Dendritic cell treated with granulocyte-macrophage colony-stimulating factor and Interleukin-4, amounts not matched to agents 40 ng/mL and 50 ng/mL, for 4 days (primary cell): ENCODE results near the gene MSH2.

ENCODE experiments used
- H3K27ac Mint-ChIP-seq: one replicate; pipeline ENCODE4 v1.8.0; 2022; ENCODE audit warnings: mild to moderate bottlenecking, mixed read lengths
- H3K27me3 Mint-ChIP-seq: one replicate; pipeline ENCODE4 v1.8.0; 2022; ENCODE audit warnings: mild to moderate bottlenecking, mixed read lengths
- H3K36me3 Mint-ChIP-seq: one replicate; pipeline ENCODE4 v1.8.0; 2022; ENCODE audit warnings: low read depth, mixed read lengths
- H3K4me1 Mint-ChIP-seq: one replicate; pipeline ENCODE4 v1.8.0; 2022; ENCODE audit warnings: low read depth, mixed read lengths
- H3K4me3 Mint-ChIP-seq: one replicate; pipeline ENCODE4 v1.8.0; 2022; ENCODE audit warnings: mild to moderate bottlenecking, moderate library complexity, mixed read lengths
- H3K9me3 Mint-ChIP-seq: one replicate; pipeline ENCODE4 v1.8.0; 2022; ENCODE audit warnings: mixed read lengths
- intact Hi-C: fragments of 100-400 bp; cut with micrococcal nuclease; formaldehyde crosslinking; loops from one replicate; pipeline ENCODE4 v1.15.0; 2022

Gene MSH2

GRCh38 chr2:47513981-47514520 is 111.1 kb downstream of the MSH2 start:
- Mint-ChIP-seq H3K4me3 (no peak overlapping the region), H3K9me3 (no peaks in the 10 kb centered on the region)
- intact Hi-C loops = no loop called here

GRCh38 chr2:47516360-47517104 is 113.6 kb downstream of the MSH2 start:
- Mint-ChIP-seq H3K27me3 (peaks cover 16% of the 10 kb centered on the region), H3K27ac (no peak overlapping the region), H3K36me3 (no peaks in the 10 kb centered on the region), H3K4me3 (no peak overlapping the region), H3K9me3 (no peaks in the 10 kb centered on the region), H3K4me1 (peaks cover 17% of the 10 kb centered on the region)
- intact Hi-C loops = no loop called here

More at GRCh38 chr2:47513981-47514520, 111.1 kb downstream of the MSH2 start:
- H3K27ac Mint-ChIP-seq = no peak overlapping the region
- peaks cover under 1% of the 10 kb centered on the region for H3K27me3 Mint-ChIP-seq
- H3K4me1 Mint-ChIP-seq = no peaks in the 10 kb centered on the region
- no peaks in the 10 kb centered on the region for H3K36me3 Mint-ChIP-seq

GRCh38 chr2:47518497-47519146 is 115.7 kb downstream of the MSH2 start:
- Mint-ChIP-seq H3K4me3 (no peak overlapping the region), H3K36me3 (no peaks in the 10 kb centered on the region), H3K27ac (no peak overlapping the region), H3K4me1 (peaks cover 17% of the 10 kb centered on the region), H3K27me3 (peaks cover 23% of the 10 kb centered on the region), H3K9me3 (no peaks in the 10 kb centered on the region)
- intact Hi-C loops = no loop called here

DNA sequence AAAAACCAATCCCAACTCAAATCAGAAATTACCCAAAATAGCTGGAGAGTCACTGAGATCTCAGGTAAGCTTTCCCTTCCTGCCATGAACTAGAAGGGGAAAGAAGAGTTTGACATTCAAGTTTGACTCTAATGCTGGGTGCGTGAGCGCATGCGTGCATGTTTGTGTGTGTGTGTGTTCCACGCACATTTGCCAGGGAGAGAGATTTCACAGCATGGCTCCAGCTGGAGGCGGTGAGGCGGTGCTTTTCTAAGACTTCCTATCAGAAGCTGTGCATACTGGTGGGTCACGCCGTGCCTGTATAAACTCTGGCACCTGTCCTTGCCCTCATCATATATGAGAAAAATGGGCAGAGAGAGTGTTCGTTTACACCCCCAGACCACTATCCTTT is 116.2 kb downstream of the MSH2 start:
- peaks cover 23% of the 10 kb centered on the region for H3K27me3 Mint-ChIP-seq
- intact Hi-C loops = no loop called here
- peaks cover 17% of the 10 kb centered on the region for H3K4me1 Mint-ChIP-seq
- no peak overlapping the region for H3K27ac Mint-ChIP-seq
- no peak overlapping the region for H3K4me3 Mint-ChIP-seq
- no peaks in the 10 kb centered on the region for H3K36me3 Mint-ChIP-seq
- no peaks in the 10 kb centered on the region for H3K9me3 Mint-ChIP-seq

- H3K36me3 Mint-ChIP-seq = no peaks in the 10 kb centered on the region
- H3K4me1 Mint-ChIP-seq = peaks cover 17% of the 10 kb centered on the region
- no peak overlapping the region for H3K27ac Mint-ChIP-seq
- H3K27me3 Mint-ChIP-seq = peaks cover 23% of the 10 kb centered on the region
- no peak overlapping the region for H3K4me3 Mint-ChIP-seq
- intact Hi-C loops = no loop called here
- no peaks in the 10 kb centered on the region for H3K9me3 Mint-ChIP-seq
Measured at GRCh38 chr2:47519604-47520301, 116.8 kb downstream of the MSH2 start.

- intact Hi-C loops = no loop called here
- H3K36me3 Mint-ChIP-seq = no peaks in the 10 kb centered on the region
Measured at GRCh38 chr2:47520302-47520630, 117.3 kb downstream of the MSH2 start.

GRCh38 chr2:47520825-47521665 is 118.1 kb downstream of the MSH2 start:
- H3K27ac Mint-ChIP-seq = no peak overlapping the region
- peaks cover 27% of the 10 kb centered on the region for H3K27me3 Mint-ChIP-seq
- H3K9me3 Mint-ChIP-seq = no peaks in the 10 kb centered on the region

More at GRCh38 chr2:47520302-47520630, 117.3 kb downstream of the MSH2 start:
- no peaks in the 10 kb centered on the region for H3K9me3 Mint-ChIP-seq
- H3K4me1 Mint-ChIP-seq = peaks cover 17% of the 10 kb centered on the region
- H3K27ac Mint-ChIP-seq = no peak overlapping the region
- H3K4me3 Mint-ChIP-seq = peak overlapping the region; percentile 24
- H3K27me3 Mint-ChIP-seq = peaks cover 24% of the 10 kb centered on the region

DNA sequence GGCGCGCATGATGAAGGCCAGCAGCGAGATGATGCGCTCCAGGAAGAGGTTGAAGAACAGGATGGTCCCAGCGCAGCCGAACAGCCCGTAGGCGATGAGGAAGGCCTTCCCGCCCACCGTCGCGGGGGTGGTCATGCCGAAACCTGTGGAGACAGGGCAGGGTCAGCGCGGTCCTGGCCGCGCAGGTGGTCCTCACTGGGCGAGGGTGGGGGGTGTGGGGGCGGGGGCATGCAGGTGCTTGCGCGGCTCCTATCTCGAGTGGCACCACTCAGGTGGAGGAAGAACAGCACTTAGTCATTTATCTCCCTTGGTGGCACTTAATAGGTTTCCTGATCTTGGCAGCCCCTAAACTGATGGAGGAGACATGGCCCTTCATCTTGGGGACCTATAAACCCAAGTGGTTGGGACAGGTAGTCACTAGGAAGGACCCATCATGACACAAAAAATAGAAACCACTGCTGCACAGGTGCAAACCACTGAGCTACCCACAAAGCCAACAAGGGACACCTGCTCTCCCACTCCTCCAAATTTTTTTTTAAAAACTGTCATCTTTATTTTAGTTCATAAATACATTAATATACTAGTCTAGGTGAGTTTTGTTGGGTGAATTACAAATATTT is 118.8 kb downstream of the MSH2 start:
- no peak overlapping the region for H3K27ac Mint-ChIP-seq
- peak overlapping the region; percentile 79 for H3K4me3 Mint-ChIP-seq
- H3K36me3 Mint-ChIP-seq = no peaks in the 10 kb centered on the region
- intact Hi-C loops = no loop called here
- peaks cover 27% of the 10 kb centered on the region for H3K27me3 Mint-ChIP-seq
- H3K4me1 Mint-ChIP-seq = peaks cover 17% of the 10 kb centered on the region
- no peaks in the 10 kb centered on the region for H3K9me3 Mint-ChIP-seq

More at GRCh38 chr2:47520825-47521665, 118.1 kb downstream of the MSH2 start:
- Mint-ChIP-seq H3K4me1 (peaks cover 17% of the 10 kb centered on the region), H3K36me3 (no peaks in the 10 kb centered on the region), H3K4me3 (peak overlapping the region; percentile 79)
- intact Hi-C loops = no loop called here

- H3K36me3 Mint-ChIP-seq = no peaks in the 10 kb centered on the region
- intact Hi-C loops = no loop called here
- peaks cover 12% of the 10 kb centered on the region for H3K4me1 Mint-ChIP-seq
- H3K27ac Mint-ChIP-seq = no peak overlapping the region
- H3K27me3 Mint-ChIP-seq = peaks cover 20% of the 10 kb centered on the region
- no peaks in the 10 kb centered on the region for H3K9me3 Mint-ChIP-seq
- no peak overlapping the region for H3K4me3 Mint-ChIP-seq
Measured at GRCh38 chr2:47525167-47525566, 122.2 kb downstream of the MSH2 start.

DNA sequence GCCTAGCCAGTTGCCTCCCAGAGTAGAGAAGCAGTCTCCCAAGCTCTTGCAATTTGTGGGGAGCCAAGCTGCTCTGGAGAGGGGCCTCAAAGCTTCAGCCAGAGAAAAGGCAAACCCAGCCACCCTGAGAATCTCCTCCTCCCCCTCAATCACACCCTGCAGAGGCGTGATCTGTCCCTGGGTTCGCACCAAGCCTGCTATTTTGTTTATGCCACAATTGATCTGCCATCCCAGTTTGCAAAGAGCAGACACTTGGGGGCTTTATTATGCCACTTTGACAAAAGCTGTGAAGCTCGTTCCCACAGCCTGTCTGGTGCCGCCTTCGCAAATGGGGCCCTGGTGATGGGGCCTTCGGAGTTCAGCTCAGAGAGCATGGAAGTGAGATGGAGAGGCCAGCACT is 125.5 kb downstream of the MSH2 start:
- H3K36me3 Mint-ChIP-seq = no peaks in the 10 kb centered on the region
- intact Hi-C loops = no loop called here
- H3K9me3 Mint-ChIP-seq = no peaks in the 10 kb centered on the region
- H3K27ac Mint-ChIP-seq = no peak overlapping the region
- H3K27me3 Mint-ChIP-seq = peaks cover 6% of the 10 kb centered on the region
- H3K4me3 Mint-ChIP-seq = no peak overlapping the region
- H3K4me1 Mint-ChIP-seq = no peaks in the 10 kb centered on the region

DNA sequence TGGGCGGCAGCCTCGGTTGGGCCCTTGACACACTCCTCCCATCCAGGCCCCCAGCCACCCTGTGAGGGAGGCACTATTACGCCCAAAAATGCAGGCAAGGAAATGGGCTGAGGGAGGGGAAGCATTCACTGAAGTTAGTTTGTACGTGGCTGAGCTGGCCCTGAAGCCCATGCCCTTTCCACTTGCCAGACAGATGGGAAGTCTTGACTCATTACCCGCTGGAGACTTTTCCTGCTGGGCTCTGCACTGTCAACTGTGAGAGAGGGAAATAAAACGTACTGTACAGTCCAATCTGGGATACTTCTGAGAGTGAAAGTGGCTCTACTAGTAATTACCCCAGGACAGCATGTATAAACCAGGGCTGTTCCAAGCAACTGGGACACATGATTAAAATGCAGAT is 125.9 kb downstream of the MSH2 start:
- no peaks in the 10 kb centered on the region for H3K36me3 Mint-ChIP-seq

DNA sequence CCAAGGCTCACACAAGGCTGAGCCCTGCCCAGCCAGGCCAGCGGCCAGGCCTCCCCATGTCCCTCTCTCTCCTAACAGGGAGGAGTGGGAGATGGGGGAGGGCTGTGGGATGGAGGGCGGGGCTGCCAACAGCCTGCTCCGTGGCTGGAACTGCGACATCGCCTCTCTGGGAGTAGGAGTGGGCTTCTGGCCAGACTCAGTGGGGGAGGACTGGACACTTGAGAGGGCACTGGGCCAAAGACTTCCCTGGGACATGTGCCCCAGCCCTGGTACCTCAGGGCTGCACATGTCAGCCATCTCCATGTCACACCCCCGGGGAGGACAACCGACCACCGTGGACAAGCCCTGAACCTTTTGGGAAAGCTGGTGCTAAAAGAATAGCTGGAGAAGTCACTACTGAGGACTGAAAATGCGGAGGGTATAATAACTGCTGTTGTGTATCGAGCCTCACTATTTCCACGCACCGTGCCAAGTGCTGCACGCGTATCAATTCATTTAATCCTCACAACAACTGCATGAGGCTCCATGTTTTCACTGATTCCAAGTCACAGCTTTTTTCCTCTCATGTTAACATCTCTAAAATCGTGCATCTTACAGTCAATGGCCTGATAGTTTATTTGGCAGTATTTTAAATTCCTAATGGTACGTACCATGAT is 127.3 kb downstream of the MSH2 start:
- H3K4me1 Mint-ChIP-seq = no peaks in the 10 kb centered on the region
- H3K4me3 Mint-ChIP-seq = no peak overlapping the region
- peaks cover 3% of the 10 kb centered on the region for H3K27me3 Mint-ChIP-seq
- H3K36me3 Mint-ChIP-seq = no peaks in the 10 kb centered on the region
- H3K27ac Mint-ChIP-seq = no peak overlapping the region
- intact Hi-C loops = no loop called here
- no peaks in the 10 kb centered on the region for H3K9me3 Mint-ChIP-seq

More for the DNA sequence above, 125.9 kb downstream of the MSH2 start:
- peaks cover 4% of the 10 kb centered on the region for H3K27me3 Mint-ChIP-seq
- no peak overlapping the region for H3K4me3 Mint-ChIP-seq
- no peaks in the 10 kb centered on the region for H3K9me3 Mint-ChIP-seq
- no peak overlapping the region for H3K27ac Mint-ChIP-seq
- intact Hi-C loops = no loop called here
- no peaks in the 10 kb centered on the region for H3K4me1 Mint-ChIP-seq
